GM12891 (cell line): ENCODE measurements around the gene ILRUN.

Experiments
- POLR2A ChIP-seq: IDR thresholded peaks from 2 replicates; pipeline ENCODE4 v1.6.1; 2011; ENCODE audit warnings: low read depth, low read length, control low read depth
- POLR2AphosphoS5 ChIP-seq: IDR thresholded peaks from 2 replicates; pipeline ENCODE4 v1.6.1; 2011; ENCODE audit warnings: low read depth, low read length, control low read depth
- SPI1 ChIP-seq: IDR thresholded peaks from 2 replicates; pipeline ENCODE4 v1.6.1; 2011; ENCODE audit warnings: low read depth, low read length, control low read depth

- TF ChIP-seq POLR2A (no peak), SPI1 (no peak), POLR2AphosphoS5 (no peak)
Observed at GRCh38 chr6:34718976-34719375, 22.4 kb upstream of the ILRUN start.
